ENCODE results near the gene CADM2.

GRCh38 chr3:84961521-84962255, 2.9 kb downstream of the CADM2 start:
- TF ChIP-seq CTCF (IDR thresholded peaks at IDR 0.05; ENCODE audit: extremely low read depth in 1 of 2, insufficient read depth in 1 of 2, low read depth in 1 of 2, low read length in 2 of 2) (no peak), POLR2A (IDR thresholded peaks at IDR 0.05; ENCODE audit: low read depth, low read length) (no peak), MAX (IDR thresholded peaks at IDR 0.05; ENCODE audit: insufficient read depth, insufficient read length) (no peak), POLR2AphosphoS5 (IDR thresholded peaks at IDR 0.05; ENCODE audit: insufficient read depth, low read depth, low read length) (no peak), EZH2 (IDR thresholded peaks at IDR 0.05; ENCODE audit: borderline replicate concordance, low read depth, low read length, severe bottlenecking) (no peak)
